Measurements from ENCODE around the gene TBL3. TPM values are rescaled to one million over a fixed set of nuclear protein-coding genes. Genes with fewer than 3 reads are reported as not detected.

The TBL3 gene
- total RNA-seq, 2 experiments from 2014 or later, result 49.9 to 67.2 TPM

DNA sequence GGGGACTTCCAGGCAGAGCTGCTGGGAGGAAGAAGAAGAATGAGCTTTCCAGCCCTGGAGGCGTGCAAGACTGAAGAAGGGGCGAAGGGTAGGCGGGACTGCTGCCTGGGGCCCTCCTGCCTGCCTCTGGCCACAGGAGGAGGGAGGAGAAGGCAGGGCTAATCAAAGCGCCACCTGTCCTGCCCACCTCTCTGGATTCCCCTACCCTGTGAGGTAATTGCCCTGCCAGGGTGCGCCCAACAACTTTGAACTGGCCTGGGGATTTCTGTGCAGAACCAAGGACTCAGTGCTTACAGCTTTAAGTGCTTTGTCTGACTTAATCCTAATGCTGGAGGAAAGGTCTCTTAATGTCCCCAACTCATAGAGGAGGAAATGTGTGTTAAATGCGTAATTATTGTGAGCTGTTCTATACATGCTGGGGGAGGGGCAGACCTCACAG lies 9.6 kb downstream of the TBL3 start, which contains the start of gene NOXO1:
Gene NOXO1 (minus strand): TSS at position 72 of the 439 bp plus-strand sequence. CDS start 290 bp downstream, outside the sequence.
- Histone ChIP-seq H3K36me3 (ENCODE audit: insufficient read depth, low read length) (peaks cover 40% of the 10 kb centered on the region; the same call in 1 of the 2 replicates), H3K4me3 (ENCODE audit: low read depth, low read length, poor library complexity, severe bottlenecking) (no peak within 1 kb of the TSS), H3K79me2 (ENCODE audit: insufficient read depth, low read depth, low read length) (no peaks in the 10 kb centered on the region), H4K20me1 (ENCODE audit: insufficient read depth, low read length) (no peaks in the 10 kb centered on the region), H2AFZ (ENCODE audit: low read length) (no peak within 1 kb of the TSS), H3K27ac (ENCODE audit: low read depth, low read length, poor library complexity, severe bottlenecking) (no peak within 1 kb of the TSS), H3K9me2 (ENCODE audit: insufficient read depth, low read length) (no peaks in the 10 kb centered on the region), H3K4me1 (ENCODE audit: insufficient read depth, low read length, poor library complexity, severe bottlenecking) (peaks cover 14% of the 10 kb centered on the region), H3K9me3 (ENCODE audit: low read length) (no peaks in the 10 kb centered on the region), H3K4me2 (ENCODE audit: low read length) (no peak within 1 kb of the TSS)
- no peak for DNase-seq (ENCODE audit: low spot score)
- TF ChIP-seq, protein P1, sequence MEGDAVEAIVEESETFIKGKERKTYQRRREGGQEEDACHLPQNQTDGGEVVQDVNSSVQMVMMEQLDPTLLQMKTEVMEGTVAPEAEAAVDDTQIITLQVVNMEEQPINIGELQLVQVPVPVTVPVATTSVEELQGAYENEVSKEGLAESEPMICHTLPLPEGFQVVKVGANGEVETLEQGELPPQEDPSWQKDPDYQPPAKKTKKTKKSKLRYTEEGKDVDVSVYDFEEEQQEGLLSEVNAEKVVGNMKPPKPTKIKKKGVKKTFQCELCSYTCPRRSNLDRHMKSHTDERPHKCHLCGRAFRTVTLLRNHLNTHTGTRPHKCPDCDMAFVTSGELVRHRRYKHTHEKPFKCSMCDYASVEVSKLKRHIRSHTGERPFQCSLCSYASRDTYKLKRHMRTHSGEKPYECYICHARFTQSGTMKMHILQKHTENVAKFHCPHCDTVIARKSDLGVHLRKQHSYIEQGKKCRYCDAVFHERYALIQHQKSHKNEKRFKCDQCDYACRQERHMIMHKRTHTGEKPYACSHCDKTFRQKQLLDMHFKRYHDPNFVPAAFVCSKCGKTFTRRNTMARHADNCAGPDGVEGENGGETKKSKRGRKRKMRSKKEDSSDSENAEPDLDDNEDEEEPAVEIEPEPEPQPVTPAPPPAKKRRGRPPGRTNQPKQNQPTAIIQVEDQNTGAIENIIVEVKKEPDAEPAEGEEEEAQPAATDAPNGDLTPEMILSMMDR (conservative IDR thresholded peaks at IDR 0.05; ENCODE audit: low read length), result no peak
- TF ChIP-seq EZH2phosphoT487 (IDR thresholded peaks at IDR 0.05; ENCODE audit: borderline replicate concordance, low read depth, low read length), result no peak
- intact Hi-C loops (cut with micrococcal nuclease; ENCODE audit: unreplicated experiment), result no loop called here
- CTCF ChIA-PET (ENCODE audit: unreplicated experiment), result no interaction called here
- POLR2A ChIA-PET, result interaction anchor here (0.7 kb wide), 1 partner anchor 10 kb away, joined by 3 read pairs; no protein-coding TSS in a partner anchor
- BruUV-seq (replicated peaks), result no TSS peak

DNA sequence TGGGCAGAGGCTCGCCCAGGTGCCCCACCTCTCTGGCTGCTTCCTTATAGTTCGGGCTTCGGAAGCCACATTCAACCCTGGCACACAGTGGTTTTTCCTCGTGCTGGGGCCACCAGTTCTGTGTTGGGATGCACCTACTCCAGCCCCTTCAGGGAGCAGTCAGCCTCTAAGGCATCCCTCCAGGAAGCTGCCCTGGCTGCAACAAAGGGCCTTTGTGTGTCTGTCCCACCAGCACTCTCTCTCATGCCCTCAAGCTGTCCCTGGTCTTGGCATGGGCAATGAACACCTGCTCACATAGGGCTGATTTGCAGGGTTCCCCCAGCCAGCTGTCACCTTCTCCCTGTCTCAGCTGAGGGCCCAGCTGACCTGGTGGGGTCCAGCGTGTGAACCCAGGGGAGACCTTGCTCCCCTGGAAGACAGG lies 10.2 kb downstream of the TBL3 start:
- H3K4me3 ChIP-seq (ENCODE audit: low read depth, low read length, poor library complexity, severe bottlenecking), result no peak overlapping the region
- intact Hi-C loops (cut with micrococcal nuclease; ENCODE audit: unreplicated experiment), result no loop called here
- TF ChIP-seq, protein P1 (conservative IDR thresholded peaks at IDR 0.05; ENCODE audit: low read length), result no peak
- no peak for TF ChIP-seq EZH2phosphoT487 (IDR thresholded peaks at IDR 0.05; ENCODE audit: borderline replicate concordance, low read depth, low read length)
- H3K36me3 ChIP-seq (ENCODE audit: insufficient read depth, low read length), result peaks cover 35% of the 10 kb centered on the region; the same call in 1 of the 2 replicates
- no peaks in the 10 kb centered on the region for H4K20me1 ChIP-seq (ENCODE audit: insufficient read depth, low read length)
- H3K27ac ChIP-seq (ENCODE audit: low read depth, low read length, poor library complexity, severe bottlenecking), result no peak overlapping the region
- H3K9me2 ChIP-seq (ENCODE audit: insufficient read depth, low read length), result no peaks in the 10 kb centered on the region
- no peaks in the 10 kb centered on the region for H3K9me3 ChIP-seq (ENCODE audit: low read length)
- no TSS peak for BruUV-seq (replicated peaks)
- ChIA-PET CTCF (ENCODE audit: unreplicated experiment) (no interaction called here), POLR2A (interaction anchor here (0.7 kb wide), 1 partner anchor 9 kb away, joined by 3 read pairs; no protein-coding TSS in a partner anchor)
- H3K79me2 ChIP-seq (ENCODE audit: insufficient read depth, low read depth, low read length), result no peaks in the 10 kb centered on the region
- H3K4me2 ChIP-seq (ENCODE audit: low read length), result no peak overlapping the region
- DNase-seq (ENCODE audit: low spot score), result no peak
- peaks cover 14% of the 10 kb centered on the region for H3K4me1 ChIP-seq (ENCODE audit: insufficient read depth, low read length, poor library complexity, severe bottlenecking)
- H2AFZ ChIP-seq (ENCODE audit: low read length), result no peak overlapping the region

DNA sequence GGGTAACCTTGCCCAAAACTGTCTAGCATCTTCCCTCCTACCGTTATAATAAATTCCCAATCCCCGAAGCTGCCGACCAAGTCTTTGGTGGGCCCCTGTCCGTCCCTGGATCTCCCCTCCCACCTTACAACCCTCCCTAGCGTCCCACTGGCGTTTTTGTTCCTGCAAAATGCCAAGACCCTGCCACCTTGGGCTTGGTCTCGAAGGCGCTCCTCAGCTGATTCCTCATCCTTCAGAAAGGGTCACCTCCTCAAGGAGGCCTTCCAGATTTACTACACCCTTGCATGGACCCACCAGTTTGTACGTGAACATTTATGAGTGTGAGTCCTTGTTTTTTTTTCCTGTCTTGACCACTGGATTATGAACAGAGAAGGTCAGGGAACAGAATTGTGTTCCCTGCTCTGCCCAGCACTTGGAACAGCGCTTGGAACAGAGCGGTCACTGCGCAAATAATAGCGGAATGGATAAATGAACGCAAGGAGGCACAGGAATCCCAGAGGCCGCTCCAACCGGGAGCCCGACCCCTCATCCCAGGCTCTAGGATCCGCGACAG lies 11.2 kb downstream of the TBL3 start:
- Histone ChIP-seq H3K9me2 (ENCODE audit: insufficient read depth, low read length) (no peaks in the 10 kb centered on the region), H3K79me2 (ENCODE audit: insufficient read depth, low read depth, low read length) (no peaks in the 10 kb centered on the region), H3K9me3 (ENCODE audit: low read length) (no peaks in the 10 kb centered on the region), H3K4me1 (ENCODE audit: insufficient read depth, low read length, poor library complexity, severe bottlenecking) (peaks cover 14% of the 10 kb centered on the region), H2AFZ (ENCODE audit: low read length) (no peak overlapping the region), H3K4me3 (ENCODE audit: low read depth, low read length, poor library complexity, severe bottlenecking) (peak overlapping the region; percentile 82), H3K4me2 (ENCODE audit: low read length) (peak overlapping the region; percentile 85), H3K27ac (ENCODE audit: low read depth, low read length, poor library complexity, severe bottlenecking) (no peak overlapping the region), H4K20me1 (ENCODE audit: insufficient read depth, low read length) (no peaks in the 10 kb centered on the region), H3K36me3 (ENCODE audit: insufficient read depth, low read length) (peaks cover 25% of the 10 kb centered on the region; the same call in 1 of the 2 replicates)
- DNase-seq (ENCODE audit: low spot score), result no peak
- ChIA-PET CTCF (ENCODE audit: unreplicated experiment) (no interaction called here), POLR2A (no interaction called here)
- intact Hi-C loops (cut with micrococcal nuclease; ENCODE audit: unreplicated experiment), result no loop called here
- BruUV-seq (replicated peaks), result no TSS peak
- TF ChIP-seq, protein P1 (conservative IDR thresholded peaks at IDR 0.05; ENCODE audit: low read length), result no peak
- TF ChIP-seq EZH2phosphoT487 (IDR thresholded peaks at IDR 0.05; ENCODE audit: borderline replicate concordance, low read depth, low read length), result no peak
